ENCODE measurements around the gene GFOD1. TPM values are rescaled to one million over a fixed set of nuclear protein-coding genes. Genes with fewer than 3 reads are reported as not detected.
"Not testable (repeated sequence)": the region's sequence is repeated elsewhere in the genome, so short reads cannot be mapped to it uniquely, and the experiment has no call there.

Gene GFOD1
- total RNA-seq, 2 donors from 2014 or later, result 23.8 to 25.3 TPM

- no peak overlapping the region for H3K4me3 ChIP-seq
- DNase-seq (ENCODE audit: low spot score) (no peak), ATAC-seq (ENCODE audit: insufficient number of reproducible peaks, low FRiP score, low read depth) (no peak)
- H3K27me3 ChIP-seq (replicated peaks; ENCODE audit: insufficient read depth), result no peaks in the 10 kb centered on the region
- no peaks in the 10 kb centered on the region for H3K36me3 ChIP-seq
- no peaks in the 10 kb centered on the region for H3K9me3 ChIP-seq
- no peak overlapping the region for H3K27ac ChIP-seq
- no peak for TF ChIP-seq CTCF (IDR thresholded peaks at IDR 0.05)
- H3K4me1 ChIP-seq (ENCODE audit: control insufficient read depth in 1 of 2, low read depth in 2 of 2), result peaks cover 18 to 20% of the 10 kb centered on the region in 2 donors
Measured at GRCh38 chr6:13391537-13391936, 95.9 kb downstream of the GFOD1 start.

GRCh38 chr6:13390658-13391057 lies 96.7 kb downstream of the GFOD1 start:
- ATAC-seq (ENCODE audit: insufficient number of reproducible peaks, low FRiP score, low read depth) (no peak), DNase-seq (ENCODE audit: low spot score) (no peak)
- TF ChIP-seq CTCF (IDR thresholded peaks at IDR 0.05), result no peak
- Histone ChIP-seq H3K27me3 (replicated peaks; ENCODE audit: insufficient read depth) (no peaks in the 10 kb centered on the region), H3K27ac (no peak overlapping the region), H3K4me3 (no peak overlapping the region), H3K4me1 (ENCODE audit: control insufficient read depth in 1 of 2, low read depth in 2 of 2) (peaks cover 9 to 11% of the 10 kb centered on the region in 2 donors), H3K36me3 (no peaks in the 10 kb centered on the region), H3K9me3 (no peaks in the 10 kb centered on the region)

GRCh38 chr6:13389237-13389636 lies 98.2 kb downstream of the GFOD1 start:
- not testable (repeated sequence) for H3K9me3 ChIP-seq; H3K4me3 ChIP-seq; DNase-seq (ENCODE audit: low spot score); H3K4me1 ChIP-seq (ENCODE audit: control insufficient read depth in 1 of 2, low read depth in 2 of 2); ATAC-seq (ENCODE audit: insufficient number of reproducible peaks, low FRiP score, low read depth); H3K27me3 ChIP-seq (replicated peaks; ENCODE audit: insufficient read depth); H3K27ac ChIP-seq; H3K36me3 ChIP-seq

GRCh38 chr6:13388769-13389168 lies 98.6 kb downstream of the GFOD1 start:
- H3K36me3 ChIP-seq, H3K27ac ChIP-seq: not testable (repeated sequence)

GRCh38 chr6:13384966-13385365 lies 102.4 kb downstream of the GFOD1 start:
- Histone ChIP-seq H3K4me3 (no peak overlapping the region), H3K27me3 (replicated peaks; ENCODE audit: insufficient read depth) (no peaks in the 10 kb centered on the region), H3K36me3 (no peaks in the 10 kb centered on the region), H3K27ac (no peak overlapping the region), H3K4me1 (ENCODE audit: control insufficient read depth in 1 of 2, low read depth in 2 of 2) (peaks cover 3 to 8% of the 10 kb centered on the region in 2 donors), H3K9me3 (no peaks in the 10 kb centered on the region)
- no peak for ATAC-seq (ENCODE audit: insufficient number of reproducible peaks, low FRiP score, low read depth)
- DNase-seq (ENCODE audit: low spot score), result no peak
- TF ChIP-seq CTCF (IDR thresholded peaks at IDR 0.05), result no peak

More at GRCh38 chr6:13388769-13389168, 98.6 kb downstream of the GFOD1 start:
- ATAC-seq (ENCODE audit: insufficient number of reproducible peaks, low FRiP score, low read depth); H3K27me3 ChIP-seq (replicated peaks; ENCODE audit: insufficient read depth); H3K9me3 ChIP-seq; H3K4me1 ChIP-seq (ENCODE audit: control insufficient read depth in 1 of 2, low read depth in 2 of 2); DNase-seq (ENCODE audit: low spot score); H3K4me3 ChIP-seq: not testable (repeated sequence)

GRCh38 chr6:13384506-13384905 lies 102.9 kb downstream of the GFOD1 start:
- no peak for DNase-seq (ENCODE audit: low spot score)
- Histone ChIP-seq H3K4me3 (no peak overlapping the region), H3K4me1 (ENCODE audit: control insufficient read depth in 1 of 2, low read depth in 2 of 2) (peaks cover 3 to 8% of the 10 kb centered on the region in 2 donors), H3K36me3 (no peaks in the 10 kb centered on the region), H3K27me3 (replicated peaks; ENCODE audit: insufficient read depth) (no peaks in the 10 kb centered on the region), H3K27ac (no peak overlapping the region), H3K9me3 (no peaks in the 10 kb centered on the region)
- no peak for ATAC-seq (ENCODE audit: insufficient number of reproducible peaks, low FRiP score, low read depth)
- no peak for TF ChIP-seq CTCF (IDR thresholded peaks at IDR 0.05)
